ENCODE results near the gene DNPEP.
A peak's percentile ranks its signal among the peaks of the same experiment; 100 is the strongest.

Gene DNPEP

DNA sequence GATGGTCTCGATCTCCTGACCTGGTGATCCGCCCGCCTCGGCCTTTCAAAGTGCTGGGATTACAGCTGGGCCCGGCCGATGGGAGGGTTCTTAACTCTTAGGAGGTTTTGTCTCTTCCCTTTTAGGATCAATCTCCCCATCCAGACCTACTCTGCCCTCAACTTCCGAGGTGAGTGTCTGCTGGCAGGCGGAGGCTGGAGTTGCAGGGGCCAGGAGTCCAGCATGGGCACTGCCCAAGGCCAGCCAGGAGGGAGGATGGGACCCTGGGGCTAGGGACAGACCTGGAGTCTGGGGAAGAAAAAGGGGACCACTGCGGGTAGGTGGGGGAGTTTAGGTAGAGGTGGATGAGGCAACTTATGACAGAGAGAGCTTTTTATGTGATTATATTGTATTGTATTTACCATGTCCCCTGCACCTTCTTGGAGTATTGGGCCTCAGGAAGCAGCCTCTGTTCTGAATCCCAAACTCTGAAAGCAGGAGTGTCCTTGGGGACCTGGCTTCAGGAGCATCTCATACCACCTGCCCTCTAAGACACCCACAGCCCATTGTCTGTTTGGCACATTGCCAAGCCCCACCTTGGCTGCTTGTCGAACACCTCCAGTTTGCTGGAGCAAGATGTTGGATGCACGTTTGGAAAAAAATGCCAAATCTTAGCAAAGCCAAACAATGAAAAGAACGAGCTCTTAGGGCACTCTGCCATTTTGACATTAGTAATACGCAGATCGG, 36.1 kb upstream of the DNPEP start:
- Histone ChIP-seq H3K36me3 (ENCODE audit: control insufficient read depth in 2 of 2, insufficient read depth in 1 of 2, low read length in 2 of 2) (no peaks in the 10 kb centered on the region), H3K4me1 (ENCODE audit: control insufficient read depth, insufficient read depth, low read length) (no peaks in the 10 kb centered on the region), H3K27ac (ENCODE audit: extremely low read depth, low read depth, low read length) (no peak overlapping the region), H3K4me3 (ENCODE audit: low read depth, low read length) (no peak overlapping the region), H3K9me3 (ENCODE audit: control insufficient read depth, insufficient read depth, low read depth, low read length) (no peaks in the 10 kb centered on the region)
- no peak for TF ChIP-seq ZNF169 (tag by site-specific recombination; IDR thresholded peaks at IDR 0.05)
- TF ChIP-seq ZNF48 (tag by site-specific recombination; IDR thresholded peaks at IDR 0.05): no peak
- TF ChIP-seq ZNF248 (tag by site-specific recombination; IDR thresholded peaks at IDR 0.05): no peak
- TF ChIP-seq ZNF544 (tag by site-specific recombination; IDR thresholded peaks at IDR 0.05): 0 out of 2 replicates have a peak, but pooled peaks have one; percentile 37
- TF ChIP-seq ZNF433 (tag by site-specific recombination; IDR thresholded peaks at IDR 0.05; ENCODE audit: low read depth): no peak
- no peak for TF ChIP-seq ZNF530 (tag by site-specific recombination; IDR thresholded peaks at IDR 0.05; ENCODE audit: low read depth)
- no peak for TF ChIP-seq ZNF133 (tag by site-specific recombination; IDR thresholded peaks at IDR 0.05)
- POLR2A ChIA-PET: no interaction called here
- CTCF ChIA-PET: interaction anchor here (0.5 to 1.7 kb wide), 8 partner anchors 17 to 146 kb away, joined by 3 read pairs; no protein-coding TSS in a partner anchor

DNA sequence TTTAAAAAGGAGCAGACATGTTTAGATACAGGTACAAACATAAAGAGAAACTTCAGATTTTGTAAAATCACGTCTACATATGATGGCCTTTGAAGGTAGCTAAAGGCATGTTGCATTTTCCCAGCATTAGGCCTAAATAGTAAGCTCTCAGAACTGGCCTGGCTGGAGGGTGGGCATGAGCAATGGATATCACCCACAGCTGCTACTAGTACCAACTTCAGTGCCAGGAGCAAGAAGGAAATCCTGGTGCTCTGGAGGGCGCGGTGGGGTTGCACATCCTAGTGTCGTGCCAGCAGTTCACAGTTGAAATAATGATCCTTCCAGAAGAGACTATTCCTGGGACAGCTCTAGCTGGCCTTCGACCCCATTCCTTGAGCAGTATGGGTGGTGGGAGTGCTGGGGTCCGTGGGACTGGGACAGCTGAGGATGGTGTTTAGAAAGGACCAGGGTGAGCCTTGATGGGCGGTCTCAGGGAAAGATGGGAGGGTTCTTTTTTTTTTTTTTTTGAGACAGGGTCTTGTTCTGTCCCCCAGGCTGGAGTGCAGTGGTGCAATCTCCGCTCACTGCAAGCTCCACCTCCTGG, 35.3 kb upstream of the DNPEP start:
- ChIA-PET CTCF (interaction anchor here (0.5 to 1.7 kb wide), 4 partner anchors 17 to 145 kb away, joined by 3 read pairs; no protein-coding TSS in a partner anchor), POLR2A (no interaction called here)

DNA sequence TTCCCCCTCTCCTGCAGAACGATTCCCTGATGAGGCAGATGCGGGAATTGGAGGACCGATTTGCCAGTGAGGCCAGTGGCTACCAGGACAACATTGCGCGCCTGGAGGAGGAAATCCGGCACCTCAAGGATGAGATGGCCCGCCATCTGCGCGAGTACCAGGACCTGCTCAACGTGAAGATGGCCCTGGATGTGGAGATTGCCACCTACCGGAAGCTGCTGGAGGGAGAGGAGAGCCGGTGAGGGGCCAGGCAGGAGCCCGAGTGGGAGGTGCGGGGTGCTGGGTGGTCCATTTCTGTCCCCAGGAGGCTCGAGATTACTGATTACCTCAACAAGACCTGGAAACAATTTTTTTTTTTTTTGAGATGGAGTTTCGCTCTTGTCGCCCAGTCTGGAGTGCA, 33.6 kb upstream of the DNPEP start:
- POLR2A ChIA-PET: no interaction called here
- Histone ChIP-seq H3K27ac (ENCODE audit: extremely low read depth, low read depth, low read length) (no peak overlapping the region), H3K4me1 (ENCODE audit: control insufficient read depth, insufficient read depth, low read length) (no peaks in the 10 kb centered on the region), H3K4me3 (ENCODE audit: low read depth, low read length) (no peak overlapping the region), H3K9me3 (ENCODE audit: control insufficient read depth, insufficient read depth, low read depth, low read length) (no peaks in the 10 kb centered on the region), H3K36me3 (ENCODE audit: control insufficient read depth in 2 of 2, insufficient read depth in 1 of 2, low read length in 2 of 2) (no peaks in the 10 kb centered on the region)
- CTCF ChIA-PET: no interaction called here
- no peak for TF ChIP-seq ZFP69B (tag by site-specific recombination; IDR thresholded peaks at IDR 0.05)
- TF ChIP-seq SALL2 (tag by site-specific recombination; IDR thresholded peaks at IDR 0.05; ENCODE audit: borderline replicate concordance): no peak
- no peak for TF ChIP-seq ZNF155 (tag by site-specific recombination; IDR thresholded peaks at IDR 0.05)
- TF ChIP-seq PRDM1 (tag by site-specific recombination; IDR thresholded peaks at IDR 0.05): no peak

More for the DNA sequence above, 35.3 kb upstream of the DNPEP start:
- no peak overlapping the region for H3K27ac ChIP-seq (ENCODE audit: extremely low read depth, low read depth, low read length)
- H3K9me3 ChIP-seq (ENCODE audit: control insufficient read depth, insufficient read depth, low read depth, low read length): no peaks in the 10 kb centered on the region
- H3K4me3 ChIP-seq (ENCODE audit: low read depth, low read length): no peak overlapping the region
- no peak for TF ChIP-seq ZXDB (tag by site-specific recombination; IDR thresholded peaks at IDR 0.05)
- TF ChIP-seq ZBTB8A (tag by site-specific recombination; IDR thresholded peaks at IDR 0.05): no peak
- TF ChIP-seq, protein P1, sequence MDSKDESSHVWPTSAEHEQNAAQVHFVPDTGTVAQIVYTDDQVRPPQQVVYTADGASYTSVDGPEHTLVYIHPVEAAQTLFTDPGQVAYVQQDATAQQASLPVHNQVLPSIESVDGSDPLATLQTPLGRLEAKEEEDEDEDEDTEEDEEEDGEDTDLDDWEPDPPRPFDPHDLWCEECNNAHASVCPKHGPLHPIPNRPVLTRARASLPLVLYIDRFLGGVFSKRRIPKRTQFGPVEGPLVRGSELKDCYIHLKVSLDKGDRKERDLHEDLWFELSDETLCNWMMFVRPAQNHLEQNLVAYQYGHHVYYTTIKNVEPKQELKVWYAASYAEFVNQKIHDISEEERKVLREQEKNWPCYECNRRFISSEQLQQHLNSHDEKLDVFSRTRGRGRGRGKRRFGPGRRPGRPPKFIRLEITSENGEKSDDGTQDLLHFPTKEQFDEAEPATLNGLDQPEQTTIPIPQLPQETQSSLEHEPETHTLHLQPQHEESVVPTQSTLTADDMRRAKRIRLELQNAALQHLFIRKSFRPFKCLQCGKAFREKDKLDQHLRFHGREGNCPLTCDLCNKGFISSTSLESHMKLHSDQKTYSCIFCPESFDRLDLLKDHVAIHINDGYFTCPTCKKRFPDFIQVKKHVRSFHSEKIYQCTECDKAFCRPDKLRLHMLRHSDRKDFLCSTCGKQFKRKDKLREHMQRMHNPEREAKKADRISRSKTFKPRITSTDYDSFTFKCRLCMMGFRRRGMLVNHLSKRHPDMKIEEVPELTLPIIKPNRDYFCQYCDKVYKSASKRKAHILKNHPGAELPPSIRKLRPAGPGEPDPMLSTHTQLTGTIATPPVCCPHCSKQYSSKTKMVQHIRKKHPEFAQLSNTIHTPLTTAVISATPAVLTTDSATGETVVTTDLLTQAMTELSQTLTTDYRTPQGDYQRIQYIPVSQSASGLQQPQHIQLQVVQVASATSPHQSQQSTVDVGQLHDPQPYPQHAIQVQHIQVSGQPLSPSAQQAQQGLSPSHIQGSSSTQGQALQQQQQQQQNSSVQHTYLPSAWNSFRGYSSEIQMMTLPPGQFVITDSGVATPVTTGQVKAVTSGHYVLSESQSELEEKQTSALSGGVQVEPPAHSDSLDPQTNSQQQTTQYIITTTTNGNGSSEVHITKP (tag by site-specific recombination; IDR thresholded peaks at IDR 0.05): peak; percentile 35; the same call in 1 of the 2 replicates
- TF ChIP-seq ZNF37A (tag by site-specific recombination; IDR thresholded peaks at IDR 0.05): no peak
- no peak for TF ChIP-seq ZNF416 (tag by site-specific recombination; IDR thresholded peaks at IDR 0.05)
- H3K36me3 ChIP-seq (ENCODE audit: control insufficient read depth in 2 of 2, insufficient read depth in 1 of 2, low read length in 2 of 2): no peaks in the 10 kb centered on the region
- no peaks in the 10 kb centered on the region for H3K4me1 ChIP-seq (ENCODE audit: control insufficient read depth, insufficient read depth, low read length)
